ENCODE data around the gene C1S. TPM values are rescaled to one million over a fixed set of nuclear protein-coding genes. Genes with fewer than 3 reads are reported as not detected.

The C1S gene
- total RNA-seq, 2 experiments from 2014 or later, result 1.7 TPM

DNA sequence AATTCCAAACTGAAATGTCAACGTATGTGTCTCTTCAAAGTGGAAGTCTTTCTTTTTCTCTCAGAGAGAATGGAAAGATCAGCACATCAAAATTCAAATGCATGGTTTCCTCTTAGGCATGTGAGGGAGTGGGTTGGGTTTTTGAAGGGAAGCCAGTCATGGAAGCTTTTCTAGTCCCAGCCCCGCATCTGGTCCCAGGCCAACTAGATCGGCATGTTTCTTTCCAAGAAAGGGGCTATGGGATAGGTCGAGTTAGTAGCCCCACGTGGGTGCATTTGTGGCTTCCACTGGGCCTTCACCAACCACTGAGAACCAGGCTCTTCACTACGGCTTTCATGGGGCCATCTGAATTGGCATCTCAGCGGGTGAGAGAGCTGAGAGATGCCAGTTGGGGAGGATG, 6.6 kb downstream of the C1S start:
- Mint-ChIP-seq H3K4me3 (no peak overlapping the region), H3K27ac (no peak overlapping the region), H3K9me3 (no peaks in the 10 kb centered on the region), H3K27me3 (no peaks in the 10 kb centered on the region), H3K36me3 (ENCODE audit: low read depth) (no peaks in the 10 kb centered on the region), H3K4me1 (ENCODE audit: low read depth) (no peaks in the 10 kb centered on the region)
- POLR2A ChIA-PET, result interaction anchor here (1.0 kb wide), 1 partner anchor 24 kb away, joined by 4 read pairs; no protein-coding TSS in a partner anchor
- TF ChIP-seq, protein P1, sequence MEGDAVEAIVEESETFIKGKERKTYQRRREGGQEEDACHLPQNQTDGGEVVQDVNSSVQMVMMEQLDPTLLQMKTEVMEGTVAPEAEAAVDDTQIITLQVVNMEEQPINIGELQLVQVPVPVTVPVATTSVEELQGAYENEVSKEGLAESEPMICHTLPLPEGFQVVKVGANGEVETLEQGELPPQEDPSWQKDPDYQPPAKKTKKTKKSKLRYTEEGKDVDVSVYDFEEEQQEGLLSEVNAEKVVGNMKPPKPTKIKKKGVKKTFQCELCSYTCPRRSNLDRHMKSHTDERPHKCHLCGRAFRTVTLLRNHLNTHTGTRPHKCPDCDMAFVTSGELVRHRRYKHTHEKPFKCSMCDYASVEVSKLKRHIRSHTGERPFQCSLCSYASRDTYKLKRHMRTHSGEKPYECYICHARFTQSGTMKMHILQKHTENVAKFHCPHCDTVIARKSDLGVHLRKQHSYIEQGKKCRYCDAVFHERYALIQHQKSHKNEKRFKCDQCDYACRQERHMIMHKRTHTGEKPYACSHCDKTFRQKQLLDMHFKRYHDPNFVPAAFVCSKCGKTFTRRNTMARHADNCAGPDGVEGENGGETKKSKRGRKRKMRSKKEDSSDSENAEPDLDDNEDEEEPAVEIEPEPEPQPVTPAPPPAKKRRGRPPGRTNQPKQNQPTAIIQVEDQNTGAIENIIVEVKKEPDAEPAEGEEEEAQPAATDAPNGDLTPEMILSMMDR (IDR thresholded peaks at IDR 0.05), result no peak
- CTCF ChIA-PET, result interaction anchor here (0.7 kb wide), 1 partner anchor 49 kb away, joined by 3 read pairs; the partner anchor contains the start of gene LPCAT3
- ATAC-seq (no peak), DNase-seq (no peak)
- intact Hi-C loops (cut with micrococcal nuclease), result no loop called here

DNA sequence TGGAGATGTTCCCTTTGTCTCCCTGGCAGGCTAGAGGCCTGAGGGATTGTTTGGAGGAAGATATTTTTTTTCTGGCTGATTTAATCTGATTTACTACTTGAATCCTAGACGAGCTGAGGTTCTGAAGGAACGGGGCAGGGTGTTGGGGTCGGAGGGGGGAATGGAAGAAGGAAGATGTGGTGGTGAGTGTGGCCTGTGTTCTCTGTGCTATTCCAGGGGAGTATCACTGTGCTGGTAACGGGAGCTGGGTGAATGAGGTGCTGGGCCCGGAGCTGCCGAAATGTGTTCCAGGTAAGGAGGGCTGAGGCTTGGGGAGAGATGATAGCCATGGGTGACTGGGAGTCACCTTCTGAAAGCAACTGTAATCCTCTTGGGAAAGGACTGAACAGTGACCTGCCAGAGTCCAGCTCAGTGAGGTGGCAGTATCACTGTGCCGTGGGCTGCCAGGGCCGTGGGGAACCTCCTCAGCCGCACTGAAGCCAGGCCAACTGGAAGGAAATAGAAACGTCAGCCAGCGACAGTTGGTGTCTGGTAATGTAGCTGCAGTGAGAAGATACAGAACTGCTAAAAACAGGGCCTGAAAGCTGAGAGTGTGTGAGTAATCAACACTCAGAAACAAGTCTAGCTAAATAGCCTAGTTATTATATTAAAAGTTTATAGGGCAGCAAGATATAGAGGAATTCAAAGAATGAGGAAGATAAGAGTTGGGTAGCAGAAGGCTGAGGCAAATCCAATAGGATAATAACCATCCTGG, 7.9 kb downstream of the C1S start:
- Mint-ChIP-seq H3K27me3 (no peaks in the 10 kb centered on the region), H3K36me3 (ENCODE audit: low read depth) (no peaks in the 10 kb centered on the region), H3K9me3 (no peaks in the 10 kb centered on the region), H3K27ac (no peak overlapping the region), H3K4me3 (no peak overlapping the region), H3K4me1 (ENCODE audit: low read depth) (no peaks in the 10 kb centered on the region)
- DNase-seq, result no peak
- TF ChIP-seq, protein P1 (IDR thresholded peaks at IDR 0.05), result no peak
- ChIA-PET POLR2A (interaction anchor here (0.6 to 1.0 kb wide), 2 partner anchors 23 to 64 kb away, joined by 3 to 4 read pairs; no protein-coding TSS in a partner anchor), CTCF (interaction anchor here (0.8 to 0.9 kb wide), 2 partner anchors 40 to 44 kb away, joined by 3 read pairs; no protein-coding TSS in a partner anchor)
- no peak for ATAC-seq
- intact Hi-C loops (cut with micrococcal nuclease), result no loop called here

DNA sequence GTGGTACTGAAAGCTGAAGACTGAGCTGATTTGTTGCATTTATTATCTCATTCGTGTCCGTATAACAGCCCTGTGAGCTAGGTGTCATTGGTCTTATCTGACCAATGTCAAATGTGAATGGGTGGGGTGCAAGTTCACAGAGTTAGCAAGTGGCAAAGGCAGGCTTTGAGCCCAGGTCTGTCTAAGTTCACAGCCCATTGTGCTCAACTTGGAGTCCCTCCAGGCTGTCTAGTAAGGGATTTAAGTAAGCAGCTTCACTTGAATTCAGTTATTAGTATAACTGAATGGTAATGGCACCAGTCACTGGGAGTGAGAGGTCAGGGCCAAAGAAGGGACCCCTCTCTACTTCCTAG, 8.5 kb downstream of the C1S start:
- ChIA-PET CTCF (interaction anchor here (0.8 to 0.9 kb wide), 2 partner anchors 39 to 44 kb away, joined by 3 read pairs; no protein-coding TSS in a partner anchor), POLR2A (interaction anchor here (0.6 kb wide), 1 partner anchor 65 kb away, joined by 3 read pairs; no protein-coding TSS in a partner anchor)
- Mint-ChIP-seq H3K27me3 (no peaks in the 10 kb centered on the region), H3K4me3 (no peak overlapping the region), H3K27ac (no peak overlapping the region), H3K4me1 (ENCODE audit: low read depth) (no peaks in the 10 kb centered on the region), H3K9me3 (no peaks in the 10 kb centered on the region), H3K36me3 (ENCODE audit: low read depth) (no peaks in the 10 kb centered on the region)
- DNase-seq (no peak), ATAC-seq (no peak)
- TF ChIP-seq, protein P1 (IDR thresholded peaks at IDR 0.05), result no peak
- intact Hi-C loops (cut with micrococcal nuclease), result no loop called here

DNA sequence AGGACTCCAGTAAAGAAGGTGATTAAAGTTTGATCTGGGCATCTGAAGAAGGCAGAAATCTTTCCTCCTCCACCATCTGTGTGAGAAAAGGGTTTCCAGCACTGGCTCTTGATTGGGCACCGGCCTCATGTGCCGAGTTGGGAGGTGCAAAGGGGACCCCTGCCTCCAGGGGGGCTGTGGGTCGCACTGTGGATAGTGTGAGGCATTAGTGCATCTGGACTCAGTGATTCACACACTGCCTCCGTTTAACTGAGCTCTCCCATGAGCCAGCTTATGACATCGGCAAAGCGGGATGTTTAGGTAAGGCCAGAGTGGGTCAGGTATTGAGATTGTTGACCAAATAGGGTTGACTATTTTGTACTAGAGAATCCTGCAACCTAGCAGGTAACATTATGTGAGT, 8.9 kb downstream of the C1S start:
- Mint-ChIP-seq H3K27me3 (no peaks in the 10 kb centered on the region), H3K4me3 (no peak overlapping the region), H3K4me1 (ENCODE audit: low read depth) (no peaks in the 10 kb centered on the region), H3K9me3 (no peaks in the 10 kb centered on the region), H3K27ac (no peak overlapping the region), H3K36me3 (ENCODE audit: low read depth) (no peaks in the 10 kb centered on the region)
- TF ChIP-seq, protein P1 (IDR thresholded peaks at IDR 0.05), result no peak
- ChIA-PET POLR2A (no interaction called here), CTCF (no interaction called here)
- intact Hi-C loops (cut with micrococcal nuclease), result no loop called here
- DNase-seq (no peak), ATAC-seq (no peak)

DNA sequence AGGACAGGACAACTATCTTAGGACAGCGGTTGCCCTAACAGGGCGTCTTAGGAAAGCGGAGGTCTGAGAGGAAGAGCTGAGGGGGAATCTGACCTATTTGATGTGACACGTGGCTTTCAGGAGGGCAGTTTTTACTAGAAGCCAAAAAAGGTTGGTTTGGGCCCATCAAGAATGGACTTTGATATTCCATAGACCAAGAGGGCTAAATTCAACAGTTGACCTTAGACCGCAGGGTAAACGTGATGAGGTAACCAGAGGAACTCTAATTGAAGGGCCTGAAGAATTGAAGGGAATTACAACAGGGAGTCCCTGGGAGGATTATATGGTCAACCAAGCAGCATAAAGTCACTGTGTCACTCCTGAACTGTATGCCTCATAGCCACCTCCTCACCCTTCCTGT, 11.5 kb downstream of the C1S start:
- Mint-ChIP-seq H3K4me1 (ENCODE audit: low read depth) (no peaks in the 10 kb centered on the region), H3K4me3 (no peak overlapping the region), H3K27ac (no peak overlapping the region), H3K27me3 (no peaks in the 10 kb centered on the region), H3K9me3 (no peaks in the 10 kb centered on the region), H3K36me3 (ENCODE audit: low read depth) (no peaks in the 10 kb centered on the region)
- ATAC-seq (no peak), DNase-seq (no peak)
- CTCF ChIA-PET, result interaction anchor here (1.9 kb wide), 1 partner anchor 21 kb away, joined by 6 read pairs; no protein-coding TSS in a partner anchor
- intact Hi-C loops (cut with micrococcal nuclease), result no loop called here
- TF ChIP-seq, protein P1 (IDR thresholded peaks at IDR 0.05), result no peak
- POLR2A ChIA-PET, result no interaction called here
